CD4-positive, alpha-beta T cell treated with Interleukin-6 at 100 ng/mL for 8 hours (primary cell): Measurements from ENCODE around the gene BLNK.

Source experiments
- DNase-seq: peaks from one replicate; pipeline ENCODE4 v3.0.0-alpha.2; 2020; ENCODE audit warnings: mixed read lengths, low spot score

Gene BLNK

GRCh38 chr10:96261930-96262329, 9.4 kb downstream of the BLNK start:
- DNase-seq = no peak

GRCh38 chr10:96261132-96261531, 10.2 kb downstream of the BLNK start:
- DNase-seq = no peak

GRCh38 chr10:96260014-96260413, 11.4 kb downstream of the BLNK start:
- no peak for DNase-seq

- no peak for DNase-seq
Measured at GRCh38 chr10:96259150-96259549, 12.2 kb downstream of the BLNK start.

GRCh38 chr10:96257944-96258343, 13.4 kb downstream of the BLNK start:
- DNase-seq = no peak

GRCh38 chr10:96255549-96256333, 15.6 kb downstream of the BLNK start:
- no peak for DNase-seq

- DNase-seq = no peak
Measured at GRCh38 chr10:96254976-96255375, 16.4 kb downstream of the BLNK start.

GRCh38 chr10:96252730-96253129, 18.6 kb downstream of the BLNK start:
- no peak for DNase-seq

- no peak for DNase-seq
Measured at GRCh38 chr10:96250349-96250748, 21.0 kb downstream of the BLNK start.

- DNase-seq = no peak
Measured at GRCh38 chr10:96249264-96249663, 22.1 kb downstream of the BLNK start.

GRCh38 chr10:96244354-96244753, 27.0 kb downstream of the BLNK start:
- no peak for DNase-seq

- no peak for DNase-seq
Measured at GRCh38 chr10:96243296-96243695, 28.1 kb downstream of the BLNK start.

GRCh38 chr10:96242822-96243221, 28.5 kb downstream of the BLNK start:
- no peak for DNase-seq

- DNase-seq = no peak
Measured at GRCh38 chr10:96238646-96239623, 32.4 kb downstream of the BLNK start.

GRCh38 chr10:96236876-96237275, 34.5 kb downstream of the BLNK start:
- DNase-seq = no peak

- DNase-seq = no peak
Measured at GRCh38 chr10:96236090-96236478, 35.3 kb downstream of the BLNK start.

- no peak for DNase-seq
Measured at GRCh38 chr10:96235326-96236089, 35.9 kb downstream of the BLNK start.

GRCh38 chr10:96233959-96234358, 37.4 kb downstream of the BLNK start:
- DNase-seq = no peak

GRCh38 chr10:96230527-96230926, 40.8 kb downstream of the BLNK start:
- no peak for DNase-seq

GRCh38 chr10:96229568-96230030, 41.8 kb downstream of the BLNK start:
- peak; percentile 67 for DNase-seq

GRCh38 chr10:96228408-96228994, 42.9 kb downstream of the BLNK start:
- no peak for DNase-seq

- DNase-seq = no peak
Measured at GRCh38 chr10:96227206-96227605, 44.2 kb downstream of the BLNK start.
